GM23338 (cell line): Measurements from ENCODE around the gene ALKBH4. TPM values are rescaled to one million over a fixed set of nuclear protein-coding genes. Genes with fewer than 3 reads are reported as not detected.

ENCODE experiments used
- microRNA-seq: library from miRNA; unstranded; fragments of <30 nt; microRNA quantifications from one replicate; pipeline ENCODE4, GENCODE V29; 2017
- polyA plus RNA-seq: library from polyadenylated mRNA; unstranded; fragments of >200 nt; fragmentation: Nextera tagmentation; extraction: Ambion mirVana; gene quantifications from 2 replicates; pipeline ENCODE4 v1.2.1, GENCODE V29; 2016
- total RNA-seq: library from RNA; depleted of rRNA; stranded (reverse); fragments of >200 nt; shearing (Covaris generic); gene quantifications from 2 replicates; pipeline ENCODE4 v1.2.3, GENCODE V29; 2014; rRNA removed

ALKBH4 gene
- total and polyA plus RNA-seq, 2 experiments from 2014 or later, result 17.7 to 45.0 TPM

Small RNA genes within 50 kb of the gene (microRNA-seq; reads per million reads assigned to microRNA genes)
- gene MIR4467, result not detected
- not detected for gene MIR5090

Other genes with a start within 250 kb of the ALKBH4 start
- 21.9 and 30.3 TPM in 2 replicates for gene SH2B2, start 178.0 kb downstream of the ALKBH4 start, total RNA-seq
- gene SH2B2, start 178.0 kb downstream of the ALKBH4 start, polyA plus RNA-seq, result 5.6 and 8.7 TPM in 2 replicates
- not detected in 2 replicates for gene SPDYE6, start 108.4 kb downstream of the ALKBH4 start, total RNA-seq
- gene SPDYE6, start 108.4 kb downstream of the ALKBH4 start, polyA plus RNA-seq, result 0.97 TPM in 1 of 2 replicates, not detected in the other
- gene PRKRIP1, start 68.5 kb downstream of the ALKBH4 start, total RNA-seq, result 25.4 and 29.1 TPM in 2 replicates
- gene PRKRIP1, start 68.5 kb downstream of the ALKBH4 start, polyA plus RNA-seq, result 24.8 and 25.5 TPM in 2 replicates
- gene ORAI2, start 31.3 kb downstream of the ALKBH4 start, total RNA-seq, result 21.7 and 33.8 TPM in 2 replicates
- gene ORAI2, start 31.3 kb downstream of the ALKBH4 start, polyA plus RNA-seq, result 6.6 and 8.6 TPM in 2 replicates
- 43.3 and 55.2 TPM in 2 replicates for gene LRWD1, start 121 bp upstream of the ALKBH4 start, total RNA-seq
- 24.0 and 28.1 TPM in 2 replicates for gene LRWD1, start 121 bp upstream of the ALKBH4 start, polyA plus RNA-seq
- 32.2 and 39.0 TPM in 2 replicates for gene POLR2J, start 14.1 kb upstream of the ALKBH4 start, total RNA-seq
- gene POLR2J, start 14.1 kb upstream of the ALKBH4 start, polyA plus RNA-seq, result 167 and 190 TPM in 2 replicates
- 1.5 and 4.2 TPM in 2 replicates for gene RASA4B, start 52.9 kb upstream of the ALKBH4 start, total RNA-seq
- gene RASA4B, start 52.9 kb upstream of the ALKBH4 start, polyA plus RNA-seq, result 0.99 and 1.1 TPM in 2 replicates
- gene UPK3BL2, start 78.8 kb upstream of the ALKBH4 start, total RNA-seq, result 1.5 TPM in 1 of 2 replicates, not detected in the other
- 0.87 and 0.99 TPM in 2 replicates for gene UPK3BL2, start 78.8 kb upstream of the ALKBH4 start, polyA plus RNA-seq
- gene SPDYE2, start 86.4 kb upstream of the ALKBH4 start, total RNA-seq, result not detected in 2 replicates
- 0.79 and 1.0 TPM in 2 replicates for gene SPDYE2, start 86.4 kb upstream of the ALKBH4 start, polyA plus RNA-seq
- gene POLR2J3, start 107.7 kb upstream of the ALKBH4 start, total RNA-seq, result 8.7 and 18.9 TPM in 2 replicates
- 135 and 155 TPM in 2 replicates for gene POLR2J3, start 107.7 kb upstream of the ALKBH4 start, polyA plus RNA-seq
- gene RASA4, start 151.9 kb upstream of the ALKBH4 start, total RNA-seq, result 2.4 and 4.4 TPM in 2 replicates
- gene RASA4, start 151.9 kb upstream of the ALKBH4 start, polyA plus RNA-seq, result 1.6 and 2.6 TPM in 2 replicates
- 10.6 and 12.6 TPM in 2 replicates for gene UPK3BL1, start 177.9 kb upstream of the ALKBH4 start, total RNA-seq
- gene UPK3BL1, start 177.9 kb upstream of the ALKBH4 start, polyA plus RNA-seq, result 5.0 and 7.7 TPM in 2 replicates
- not detected in 2 replicates for gene SPDYE2B, start 185.5 kb upstream of the ALKBH4 start, total RNA-seq
- gene SPDYE2B, start 185.5 kb upstream of the ALKBH4 start, polyA plus RNA-seq, result 1.7 TPM in 1 of 2 replicates, not detected in the other
- 0.50 and 3.8 TPM in 2 replicates for gene POLR2J2, start 206.8 kb upstream of the ALKBH4 start, total RNA-seq
- 1.5 and 3.2 TPM in 2 replicates for gene POLR2J2, start 206.8 kb upstream of the ALKBH4 start, polyA plus RNA-seq